Esophagus squamous epithelium (tissue), 4 donors: Measurements from ENCODE around the gene TMEM161B.

Experiments used
- POLR2A ChIP-seq, 4 donors: fragments of 450-650 bp; IDR thresholded peaks; one replicate each; pipeline ENCODE4 v1.6.1; 2017; ENCODE audit warnings: antibody characterized with exemption in 4 of 4, mild to moderate bottlenecking in 4 of 4, moderate library complexity in 3 of 4
- TF ChIP-seq, protein P1 (sequence below), 6 experiments: fragments of 450-650 bp in 4 of 6; fragments of 200-600 bp in 2 of 6; sonication (generic) in 2 of 6; IDR thresholded peaks; one replicate each; pipeline ENCODE4 v1.5.1; 2016 to 2019; ENCODE audit warnings: antibody characterized with exemption in 6 of 6, mild to moderate bottlenecking in 4 of 6, moderate library complexity in 4 of 6

DNA sequence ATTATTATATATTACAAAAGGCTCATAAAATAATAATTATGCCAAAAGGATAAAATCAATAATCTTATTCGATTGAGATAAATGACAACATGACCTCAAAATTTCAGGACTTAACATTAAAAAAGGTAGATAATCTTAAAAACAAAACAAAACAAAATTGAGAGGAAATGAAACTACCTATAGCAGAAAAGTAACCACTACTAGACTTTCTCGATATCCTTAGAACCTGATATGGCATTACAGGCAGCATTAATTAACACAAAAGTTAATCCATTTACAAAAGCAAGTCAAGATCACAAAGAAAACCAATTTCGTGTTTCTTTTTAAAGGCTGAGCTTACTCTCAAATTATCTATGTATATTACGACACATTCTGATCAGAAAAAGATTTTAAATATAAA, 29.9 kb downstream of the TMEM161B start:
- TF ChIP-seq, protein P1, sequence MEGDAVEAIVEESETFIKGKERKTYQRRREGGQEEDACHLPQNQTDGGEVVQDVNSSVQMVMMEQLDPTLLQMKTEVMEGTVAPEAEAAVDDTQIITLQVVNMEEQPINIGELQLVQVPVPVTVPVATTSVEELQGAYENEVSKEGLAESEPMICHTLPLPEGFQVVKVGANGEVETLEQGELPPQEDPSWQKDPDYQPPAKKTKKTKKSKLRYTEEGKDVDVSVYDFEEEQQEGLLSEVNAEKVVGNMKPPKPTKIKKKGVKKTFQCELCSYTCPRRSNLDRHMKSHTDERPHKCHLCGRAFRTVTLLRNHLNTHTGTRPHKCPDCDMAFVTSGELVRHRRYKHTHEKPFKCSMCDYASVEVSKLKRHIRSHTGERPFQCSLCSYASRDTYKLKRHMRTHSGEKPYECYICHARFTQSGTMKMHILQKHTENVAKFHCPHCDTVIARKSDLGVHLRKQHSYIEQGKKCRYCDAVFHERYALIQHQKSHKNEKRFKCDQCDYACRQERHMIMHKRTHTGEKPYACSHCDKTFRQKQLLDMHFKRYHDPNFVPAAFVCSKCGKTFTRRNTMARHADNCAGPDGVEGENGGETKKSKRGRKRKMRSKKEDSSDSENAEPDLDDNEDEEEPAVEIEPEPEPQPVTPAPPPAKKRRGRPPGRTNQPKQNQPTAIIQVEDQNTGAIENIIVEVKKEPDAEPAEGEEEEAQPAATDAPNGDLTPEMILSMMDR (IDR thresholded peaks at IDR 0.05) = no peak
- no peak for TF ChIP-seq POLR2A (IDR thresholded peaks at IDR 0.05)
